T47D (cell line): ENCODE data around the gene KRTAP6-1.

ENCODE experiments used
- DNase-seq, 2 experiments: peaks; one replicate each; pipeline versions ENCODE4 v3.0.0 to v3.0.0-alpha.2; 2011 to 2012; ENCODE audit warnings: low read depth in 1 of 2, low spot score in 1 of 2
- JUND ChIP-seq: IDR thresholded peaks from 2 replicates; pipeline ENCODE4 v1.6.1; 2012; ENCODE audit warnings: low read depth
- in situ Hi-C: cut with HindIII; loops from 2 replicates; pipeline ENCODE4 v1.10.0; 2016; ENCODE audit warnings: low sequenced_read_pairs, low pct_unique_long_range_greater_than_20kb

KRTAP6-1 gene

GRCh38 chr21:30613836-30614235 lies at the start of gene KRTAP6-1:
KRTAP6-1 (minus strand) TSS chr21:30613930; CDS start chr21:30613904, 26 bp downstream.
- TF ChIP-seq JUND: no peak
- in situ Hi-C loops: no loop called here
- no peak for DNase-seq

GRCh38 chr21:30652891-30653290 lies 39.2 kb upstream of the KRTAP6-1 start:
- in situ Hi-C loops: no loop called here
- no peak for TF ChIP-seq JUND
- DNase-seq: no peak

GRCh38 chr21:30646904-30647414 lies 33.2 kb upstream of the KRTAP6-1 start:
- no peak for TF ChIP-seq JUND
- DNase-seq: no peak
- in situ Hi-C loops: no loop called here

GRCh38 chr21:30642564-30642963 lies 28.8 kb upstream of the KRTAP6-1 start, which contains the start of gene KRTAP20-3:
KRTAP20-3 (plus strand) TSS chr21:30642864.
- DNase-seq: no peak
- TF ChIP-seq JUND: no peak
- in situ Hi-C loops: no loop called here

- DNase-seq: no peak
- in situ Hi-C loops: no loop called here
- TF ChIP-seq JUND: no peak
Observed at GRCh38 chr21:30638686-30639085, 25.0 kb upstream of the KRTAP6-1 start.

GRCh38 chr21:30634906-30635305 lies 21.2 kb upstream of the KRTAP6-1 start, which contains the start of gene KRTAP20-2:
KRTAP20-2 (plus strand) TSS chr21:30635206; CDS start chr21:30635264, 58 bp downstream.
- no peak for DNase-seq
- TF ChIP-seq JUND: no peak
- in situ Hi-C loops: no loop called here

- in situ Hi-C loops: no loop called here
- no peak for DNase-seq
- TF ChIP-seq JUND: no peak
Observed at GRCh38 chr21:30629200-30629599, 15.5 kb upstream of the KRTAP6-1 start.

GRCh38 chr21:30628109-30628508 lies 14.4 kb upstream of the KRTAP6-1 start:
- in situ Hi-C loops: no loop called here
- no peak for DNase-seq
- TF ChIP-seq JUND: no peak

GRCh38 chr21:30625449-30626165 lies 11.9 kb upstream of the KRTAP6-1 start:
- in situ Hi-C loops: no loop called here
- no peak for DNase-seq
- TF ChIP-seq JUND: no peak

- TF ChIP-seq JUND: no peak
- in situ Hi-C loops: no loop called here
Observed at GRCh38 chr21:30623362-30623761, 9.6 kb upstream of the KRTAP6-1 start.

GRCh38 chr21:30620522-30620921 lies 6.8 kb upstream of the KRTAP6-1 start, which contains the start of gene KRTAP20-4:
KRTAP20-4 (plus strand) TSS chr21:30620627.
- in situ Hi-C loops: no loop called here
- no peak for TF ChIP-seq JUND
- DNase-seq: no peak

More at GRCh38 chr21:30623362-30623761, 9.6 kb upstream of the KRTAP6-1 start:
- DNase-seq: no peak

GRCh38 chr21:30620080-30620479 lies 6.3 kb upstream of the KRTAP6-1 start:
- DNase-seq: no peak
- in situ Hi-C loops: no loop called here
- TF ChIP-seq JUND: no peak

- no peak for DNase-seq
- in situ Hi-C loops: no loop called here
- TF ChIP-seq JUND: no peak
Observed at GRCh38 chr21:30616125-30616524, 2.4 kb upstream of the KRTAP6-1 start, which contains the start of gene KRTAP20-1. KRTAP20-1 (plus strand) TSS chr21:30616425; CDS start chr21:30616455, 30 bp downstream.
